NB4 (cell line): ENCODE results near the gene EDIL3.

Source experiments
- MAX ChIP-seq: IDR thresholded peaks from 2 replicates; pipeline ENCODE4 v1.6.1; 2011; ENCODE audit warnings: low read depth, low read length
- POLR2A ChIP-seq: IDR thresholded peaks from 2 replicates; pipeline ENCODE4 v1.6.1; 2011; ENCODE audit warnings: mild to moderate bottlenecking; ENCODE audit not compliant: insufficient read length; ENCODE audit errors: extremely low read depth
- TF ChIP-seq, protein P1 (sequence below): IDR thresholded peaks from one replicate; pipeline ENCODE4 v1.5.1; 2012; ENCODE audit warnings: low read depth, low read length

DNA sequence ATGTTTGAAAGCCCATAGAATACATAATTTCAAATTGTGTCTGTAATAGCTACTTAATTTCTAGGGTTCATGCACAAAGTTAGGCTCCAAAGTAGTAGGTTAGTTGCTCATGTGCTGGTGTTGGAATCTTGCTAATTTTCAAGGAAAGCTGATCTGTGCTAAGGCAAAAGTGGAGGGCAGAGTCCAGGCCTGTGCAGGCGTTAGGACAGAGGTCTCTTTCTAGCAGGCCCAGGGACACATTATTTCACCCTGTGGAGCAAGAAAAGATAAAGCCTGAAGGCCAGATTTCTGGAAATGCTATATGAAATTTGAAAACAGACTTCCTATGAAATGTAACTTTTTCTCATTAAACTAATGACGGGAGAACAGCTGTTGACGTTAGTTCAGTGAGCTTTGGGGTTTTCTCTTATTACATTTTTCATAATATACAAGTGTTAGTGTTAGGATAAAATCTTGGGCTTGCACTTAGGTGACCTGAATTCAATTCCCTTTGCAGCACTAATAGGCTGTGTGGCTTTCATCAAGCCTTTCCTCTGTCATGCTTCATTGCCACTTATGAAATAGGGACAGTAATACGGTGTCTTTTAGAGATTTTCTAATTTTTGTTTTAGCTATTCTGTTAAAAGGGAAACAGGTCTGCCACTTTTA is 467.3 kb downstream of the EDIL3 start:
- no peak for TF ChIP-seq POLR2A
- TF ChIP-seq, protein P1, sequence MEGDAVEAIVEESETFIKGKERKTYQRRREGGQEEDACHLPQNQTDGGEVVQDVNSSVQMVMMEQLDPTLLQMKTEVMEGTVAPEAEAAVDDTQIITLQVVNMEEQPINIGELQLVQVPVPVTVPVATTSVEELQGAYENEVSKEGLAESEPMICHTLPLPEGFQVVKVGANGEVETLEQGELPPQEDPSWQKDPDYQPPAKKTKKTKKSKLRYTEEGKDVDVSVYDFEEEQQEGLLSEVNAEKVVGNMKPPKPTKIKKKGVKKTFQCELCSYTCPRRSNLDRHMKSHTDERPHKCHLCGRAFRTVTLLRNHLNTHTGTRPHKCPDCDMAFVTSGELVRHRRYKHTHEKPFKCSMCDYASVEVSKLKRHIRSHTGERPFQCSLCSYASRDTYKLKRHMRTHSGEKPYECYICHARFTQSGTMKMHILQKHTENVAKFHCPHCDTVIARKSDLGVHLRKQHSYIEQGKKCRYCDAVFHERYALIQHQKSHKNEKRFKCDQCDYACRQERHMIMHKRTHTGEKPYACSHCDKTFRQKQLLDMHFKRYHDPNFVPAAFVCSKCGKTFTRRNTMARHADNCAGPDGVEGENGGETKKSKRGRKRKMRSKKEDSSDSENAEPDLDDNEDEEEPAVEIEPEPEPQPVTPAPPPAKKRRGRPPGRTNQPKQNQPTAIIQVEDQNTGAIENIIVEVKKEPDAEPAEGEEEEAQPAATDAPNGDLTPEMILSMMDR = no peak
- no peak for TF ChIP-seq MAX
